SK-N-SH (cell line): ENCODE data around the gene TSPAN12. TPM values are rescaled to one million over a fixed set of nuclear protein-coding genes. Genes with fewer than 3 reads are reported as not detected.

Experiments
- CTCF ChIA-PET: fragments of 300-600, 350-600 bp; formaldehyde crosslinking; extraction: SDS; loops from one replicate; lab custom pipeline; 2021; lab: Yijun Ruan, JAX
- POLR2A ChIA-PET: fragments of 350-600 bp; sonication (Branson Sonifier 250); formaldehyde crosslinking; extraction: SDS; loops from one replicate; lab custom pipeline; 2020; ENCODE audit warnings: antibody characterized with exemption, inconsistent platforms; lab: Yijun Ruan, JAX
- DNase-seq: peaks from one replicate; pipeline ENCODE4 v3.0.0; 2012
- H2AFZ ChIP-seq: fragments of 200-600 bp; sonication (generic); 2 replicates; pipeline ENCODE4 v1.8.1; 2016; ENCODE audit warnings: antibody characterized with exemption, mild to moderate bottlenecking, low read depth
- H3F3A ChIP-seq: fragments of 200-600 bp; sonication (generic); replicated peaks from 2 replicates; pipeline ENCODE3; 2016; ENCODE audit warnings: antibody characterized with exemption, mild to moderate bottlenecking; ENCODE audit not compliant: insufficient read depth
- H3K27ac ChIP-seq, 2 experiments: fragments of 200-500 bp in 1 of 2; fragments of 200-600 bp in 1 of 2; sonication (Bioruptor generic) in 1 of 2; sonication (generic), shearing (Covaris generic) in 1 of 2; 2 replicates each; pipeline versions ENCODE4 v1.5.1 to v1.6.1; 2014 to 2016; ENCODE audit warnings: low read depth in 2 of 2, inconsistent platforms in 1 of 2, low read length in 1 of 2, mild to moderate bottlenecking in 1 of 2, mixed read lengths in 1 of 2
- H3K27me3 ChIP-seq: fragments of 200-600 bp; sonication (generic), shearing (Covaris generic); 2 replicates; pipeline ENCODE4 v1.6.1; 2016; ENCODE audit warnings: mixed run types; ENCODE audit not compliant: insufficient read depth
- H3K36me3 ChIP-seq, 2 experiments: fragments of 200-500 bp in 1 of 2; fragments of 200-600 bp in 1 of 2; sonication (Bioruptor generic) in 1 of 2; sonication (generic) in 1 of 2; replicated peaks in 1 of 2; 2 replicates each; pipeline versions ENCODE3 to v1.5.1; 2014 to 2016; ENCODE audit warnings: low read length in 1 of 2, mild to moderate bottlenecking in 1 of 2; ENCODE audit not compliant: insufficient read depth in 2 of 2, control insufficient read depth in 1 of 2
- H3K4me1 ChIP-seq, 2 experiments: fragments of 200-500 bp in 1 of 2; fragments of 200-600 bp in 1 of 2; sonication (Bioruptor generic) in 1 of 2; sonication (generic), shearing (Covaris generic) in 1 of 2; 2 replicates each; pipeline versions ENCODE4 v1.5.1 to v1.6.1; 2014 to 2016; ENCODE audit warnings: low read depth in 1 of 2, low read length in 1 of 2, mixed run types in 1 of 2; ENCODE audit not compliant: insufficient read depth in 2 of 2, control insufficient read depth in 1 of 2
- H3K4me2 ChIP-seq: fragments of 200-600 bp; sonication (generic), shearing (Covaris generic); 2 replicates; pipeline ENCODE4 v1.6.1; 2017; ENCODE audit warnings: mixed run types
- H3K4me3 ChIP-seq, 2 experiments: fragments of 200-500 bp in 1 of 2; fragments of 200-600 bp in 1 of 2; sonication (Bioruptor generic) in 1 of 2; sonication (generic), shearing (Covaris generic) in 1 of 2; 2 replicates each; pipeline versions ENCODE4 v1.5.1 to v1.8.1; 2014 to 2016; ENCODE audit warnings: low read depth in 2 of 2, inconsistent platforms in 1 of 2, low read length in 1 of 2, mild to moderate bottlenecking in 1 of 2, mixed read lengths in 1 of 2, moderate library complexity in 1 of 2
- H3K79me2 ChIP-seq: fragments of 200-600 bp; sonication (generic); 2 replicates; pipeline ENCODE4 v1.8.1; 2017; ENCODE audit warnings: mild to moderate bottlenecking; ENCODE audit not compliant: insufficient read depth
- H3K9ac ChIP-seq: fragments of 200-600 bp; sonication (generic); 2 replicates; pipeline ENCODE4 v1.6.1; 2017; ENCODE audit warnings: mixed run types
- H3K9me2 ChIP-seq: fragments of 200-600 bp; sonication (generic); 2 replicates; pipeline ENCODE4 v1.6.1; 2017; ENCODE audit warnings: mixed run types
- H3K9me3 ChIP-seq: fragments of 200-600 bp; sonication (generic); 2 replicates; pipeline ENCODE4 v1.6.1; 2017; ENCODE audit warnings: mixed run types, mild to moderate bottlenecking, moderate library complexity
- H4K20me1 ChIP-seq: fragments of 200-600 bp; sonication (generic); 2 replicates; pipeline ENCODE4 v1.6.1; 2017; ENCODE audit warnings: mild to moderate bottlenecking, mixed run types; ENCODE audit not compliant: insufficient read depth
- CHD2 ChIP-seq: fragments of 150-350 bp; IDR thresholded peaks from 2 replicates; pipeline ENCODE4 v1.6.1; 2018; ENCODE audit warnings: low read length; ENCODE audit not compliant: partially characterized antibody
- ELF1 ChIP-seq: IDR thresholded peaks from 2 replicates; pipeline ENCODE4 v1.4.0; 2012
- EP300 ChIP-seq, 2 experiments: IDR thresholded peaks; 2 replicates each; pipeline versions ENCODE4 v1.4.0 to v1.6.1; 2012; ENCODE audit warnings: borderline replicate concordance in 1 of 2, low read depth in 1 of 2, low read length in 1 of 2
- GABPA ChIP-seq: IDR thresholded peaks from 2 replicates; pipeline ENCODE4 v1.4.0; 2012; ENCODE audit warnings: low read depth, mild to moderate bottlenecking
- MEF2A ChIP-seq: IDR thresholded peaks from 2 replicates; pipeline ENCODE4 v1.4.0; 2012; ENCODE audit warnings: low read depth, borderline replicate concordance
- MXI1 ChIP-seq: IDR thresholded peaks from 2 replicates; pipeline ENCODE4 v1.6.1; 2012; ENCODE audit warnings: mild to moderate bottlenecking, low read depth, low read length, improper control_type of control experiment
- NRF1 ChIP-seq: IDR thresholded peaks from 2 replicates; pipeline ENCODE4 v1.6.1; 2012; ENCODE audit warnings: low read depth, mild to moderate bottlenecking, low read length
- POLR2AphosphoS5 ChIP-seq: IDR thresholded peaks from 2 replicates; pipeline ENCODE4 v1.6.1; 2012; ENCODE audit warnings: low read depth, low read length
- RAD21 ChIP-seq: IDR thresholded peaks from 2 replicates; pipeline ENCODE4 v1.6.1; 2012; ENCODE audit warnings: mild to moderate bottlenecking, low read length
- RXRA ChIP-seq: IDR thresholded peaks from 2 replicates; pipeline ENCODE4 v1.4.0; 2012; ENCODE audit warnings: low read depth, mild to moderate bottlenecking, borderline replicate concordance
- SMC3 ChIP-seq: IDR thresholded peaks from 2 replicates; pipeline ENCODE4 v1.6.1; 2012; ENCODE audit warnings: low read depth, low read length, improper control_type of control experiment
- TAF1 ChIP-seq: IDR thresholded peaks from 2 replicates; pipeline ENCODE4 v1.6.1; 2012; ENCODE audit warnings: low read depth, mild to moderate bottlenecking, low read length, moderate library complexity, borderline replicate concordance
- TCF12 ChIP-seq: IDR thresholded peaks from 2 replicates; pipeline ENCODE4 v1.4.0; 2012
- YY1 ChIP-seq: IDR thresholded peaks from 2 replicates; pipeline ENCODE4 v1.4.0; 2012; ENCODE audit warnings: low read depth, mild to moderate bottlenecking
- WGBS: methylation state at CpG from one replicate; pipeline ENCODE4 v1.1.6; 2017; ENCODE audit warnings: low lambda C conversion rate; 5-methylcytosine and 5-hydroxymethylcytosine counted together
- polyA plus RNA-seq, 3 experiments: library from polyadenylated mRNA; depleted of rRNA; stranded (reverse); fragments of >200 nt; gene quantifications; 2 replicates each; pipeline ENCODE4 v1.2.3, GENCODE V29; 2012
- TF ChIP-seq, protein P1 (sequence below): fragments of 150-350 bp; IDR thresholded peaks from 2 replicates; pipeline ENCODE4 v1.6.1; 2016; ENCODE audit warnings: mild to moderate bottlenecking, low read depth, low read length
- TF ChIP-seq, protein P2 (sequence below): IDR thresholded peaks from 2 replicates; pipeline ENCODE4; 2012
- TF ChIP-seq, protein P3 (sequence below): IDR thresholded peaks from 2 replicates; pipeline ENCODE4 v1.4.0; 2012; ENCODE audit warnings: low read depth, borderline replicate concordance
- TF ChIP-seq, protein P4 (sequence below): IDR thresholded peaks from 2 replicates; pipeline ENCODE4 v1.4.0; 2012; ENCODE audit warnings: low read depth

The TSPAN12 gene
- polyA plus RNA-seq, 1 of the 3 experiments (the other 2 are of a cell fraction): not detected

- Histone ChIP-seq H3K4me2 (no peak overlapping the region), H3K27ac (no peak overlapping the region), H3K9me2 (no peaks in the 10 kb centered on the region), H3K9me3 (no peaks in the 10 kb centered on the region), H3K36me3 (no peaks in the 10 kb centered on the region), H3K27me3 (no peaks in the 10 kb centered on the region), H2AFZ (no peak overlapping the region), H3K9ac (no peak overlapping the region), H4K20me1 (no peaks in the 10 kb centered on the region), H3K79me2 (no peaks in the 10 kb centered on the region), H3K4me3 (no peak overlapping the region), H3K4me1 (no peaks in the 10 kb centered on the region), H3F3A (no peaks in the 10 kb centered on the region)
- TF ChIP-seq YY1 (no peak), GABPA (no peak), NRF1 (no peak), POLR2AphosphoS5 (no peak), EP300 (IDR thresholded peaks at IDR 0.05; ENCODE audit: borderline replicate concordance in 1 of 2, low read depth in 1 of 2, low read length in 1 of 2) (no peak), MEF2A (no peak), MXI1 (no peak), ELF1 (no peak), RXRA (no peak), RAD21 (no peak), TAF1 (no peak), CHD2 (no peak), SMC3 (no peak), TCF12 (no peak)
- TF ChIP-seq, protein P1, sequence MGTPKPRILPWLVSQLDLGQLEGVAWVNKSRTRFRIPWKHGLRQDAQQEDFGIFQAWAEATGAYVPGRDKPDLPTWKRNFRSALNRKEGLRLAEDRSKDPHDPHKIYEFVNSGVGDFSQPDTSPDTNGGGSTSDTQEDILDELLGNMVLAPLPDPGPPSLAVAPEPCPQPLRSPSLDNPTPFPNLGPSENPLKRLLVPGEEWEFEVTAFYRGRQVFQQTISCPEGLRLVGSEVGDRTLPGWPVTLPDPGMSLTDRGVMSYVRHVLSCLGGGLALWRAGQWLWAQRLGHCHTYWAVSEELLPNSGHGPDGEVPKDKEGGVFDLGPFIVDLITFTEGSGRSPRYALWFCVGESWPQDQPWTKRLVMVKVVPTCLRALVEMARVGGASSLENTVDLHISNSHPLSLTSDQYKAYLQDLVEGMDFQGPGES: no peak
- TF ChIP-seq, protein P2, sequence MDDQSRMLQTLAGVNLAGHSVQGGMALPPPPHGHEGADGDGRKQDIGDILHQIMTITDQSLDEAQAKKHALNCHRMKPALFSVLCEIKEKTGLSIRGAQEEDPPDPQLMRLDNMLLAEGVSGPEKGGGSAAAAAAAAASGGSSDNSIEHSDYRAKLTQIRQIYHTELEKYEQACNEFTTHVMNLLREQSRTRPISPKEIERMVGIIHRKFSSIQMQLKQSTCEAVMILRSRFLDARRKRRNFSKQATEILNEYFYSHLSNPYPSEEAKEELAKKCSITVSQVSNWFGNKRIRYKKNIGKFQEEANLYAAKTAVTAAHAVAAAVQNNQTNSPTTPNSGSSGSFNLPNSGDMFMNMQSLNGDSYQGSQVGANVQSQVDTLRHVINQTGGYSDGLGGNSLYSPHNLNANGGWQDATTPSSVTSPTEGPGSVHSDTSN: no peak
- TF ChIP-seq, protein P3, sequence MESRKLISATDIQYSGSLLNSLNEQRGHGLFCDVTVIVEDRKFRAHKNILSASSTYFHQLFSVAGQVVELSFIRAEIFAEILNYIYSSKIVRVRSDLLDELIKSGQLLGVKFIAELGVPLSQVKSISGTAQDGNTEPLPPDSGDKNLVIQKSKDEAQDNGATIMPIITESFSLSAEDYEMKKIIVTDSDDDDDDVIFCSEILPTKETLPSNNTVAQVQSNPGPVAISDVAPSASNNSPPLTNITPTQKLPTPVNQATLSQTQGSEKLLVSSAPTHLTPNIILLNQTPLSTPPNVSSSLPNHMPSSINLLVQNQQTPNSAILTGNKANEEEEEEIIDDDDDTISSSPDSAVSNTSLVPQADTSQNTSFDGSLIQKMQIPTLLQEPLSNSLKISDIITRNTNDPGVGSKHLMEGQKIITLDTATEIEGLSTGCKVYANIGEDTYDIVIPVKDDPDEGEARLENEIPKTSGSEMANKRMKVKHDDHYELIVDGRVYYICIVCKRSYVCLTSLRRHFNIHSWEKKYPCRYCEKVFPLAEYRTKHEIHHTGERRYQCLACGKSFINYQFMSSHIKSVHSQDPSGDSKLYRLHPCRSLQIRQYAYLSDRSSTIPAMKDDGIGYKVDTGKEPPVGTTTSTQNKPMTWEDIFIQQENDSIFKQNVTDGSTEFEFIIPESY: no peak
- TF ChIP-seq, protein P4, sequence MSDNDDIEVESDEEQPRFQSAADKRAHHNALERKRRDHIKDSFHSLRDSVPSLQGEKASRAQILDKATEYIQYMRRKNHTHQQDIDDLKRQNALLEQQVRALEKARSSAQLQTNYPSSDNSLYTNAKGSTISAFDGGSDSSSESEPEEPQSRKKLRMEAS: no peak
- 26% methylated on average over 3 of the region's 3 CpGs for WGBS
- ChIA-PET CTCF (interaction anchor here (1.1 to 11.0 kb wide), 6 partner anchors 9 to 299 kb away, joined by 3 to 106 read pairs (median 6); no protein-coding TSS in a partner anchor), POLR2A (no interaction called here)
- DNase-seq: no peak
Observed at GRCh38 chr7:120809260-120809659, 48.7 kb downstream of the TSPAN12 start.
